AG09319 (cell line): ENCODE measurements around the gene PTPRZ1.

Experiments used
- DNase-seq: peaks from one replicate; pipeline ENCODE4 v3.0.0-alpha.2; 2010; ENCODE audit warnings: low read depth; ENCODE audit errors: extremely low read depth
- TF ChIP-seq, protein P1 (sequence below): IDR thresholded peaks from 2 replicates; pipeline ENCODE4 v1.5.1; 2011; ENCODE audit warnings: low read depth, mild to moderate bottlenecking, inconsistent platforms, low read length, moderate library complexity

The PTPRZ1 gene

GRCh38 chr7:121936951-121937623 lies 64.1 kb downstream of the PTPRZ1 start:
- DNase-seq = no peak
- TF ChIP-seq, protein P1, sequence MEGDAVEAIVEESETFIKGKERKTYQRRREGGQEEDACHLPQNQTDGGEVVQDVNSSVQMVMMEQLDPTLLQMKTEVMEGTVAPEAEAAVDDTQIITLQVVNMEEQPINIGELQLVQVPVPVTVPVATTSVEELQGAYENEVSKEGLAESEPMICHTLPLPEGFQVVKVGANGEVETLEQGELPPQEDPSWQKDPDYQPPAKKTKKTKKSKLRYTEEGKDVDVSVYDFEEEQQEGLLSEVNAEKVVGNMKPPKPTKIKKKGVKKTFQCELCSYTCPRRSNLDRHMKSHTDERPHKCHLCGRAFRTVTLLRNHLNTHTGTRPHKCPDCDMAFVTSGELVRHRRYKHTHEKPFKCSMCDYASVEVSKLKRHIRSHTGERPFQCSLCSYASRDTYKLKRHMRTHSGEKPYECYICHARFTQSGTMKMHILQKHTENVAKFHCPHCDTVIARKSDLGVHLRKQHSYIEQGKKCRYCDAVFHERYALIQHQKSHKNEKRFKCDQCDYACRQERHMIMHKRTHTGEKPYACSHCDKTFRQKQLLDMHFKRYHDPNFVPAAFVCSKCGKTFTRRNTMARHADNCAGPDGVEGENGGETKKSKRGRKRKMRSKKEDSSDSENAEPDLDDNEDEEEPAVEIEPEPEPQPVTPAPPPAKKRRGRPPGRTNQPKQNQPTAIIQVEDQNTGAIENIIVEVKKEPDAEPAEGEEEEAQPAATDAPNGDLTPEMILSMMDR = no peak

GRCh38 chr7:121938429-121938996 lies 65.6 kb downstream of the PTPRZ1 start:
- TF ChIP-seq, protein P1 = no peak
- no peak for DNase-seq

- no peak for DNase-seq
- TF ChIP-seq, protein P1 = no peak
Measured at GRCh38 chr7:121940918-121941317, 68.0 kb downstream of the PTPRZ1 start.

- TF ChIP-seq, protein P1 = no peak
- DNase-seq = no peak
Measured at GRCh38 chr7:121941830-121942229, 68.9 kb downstream of the PTPRZ1 start.

DNA sequence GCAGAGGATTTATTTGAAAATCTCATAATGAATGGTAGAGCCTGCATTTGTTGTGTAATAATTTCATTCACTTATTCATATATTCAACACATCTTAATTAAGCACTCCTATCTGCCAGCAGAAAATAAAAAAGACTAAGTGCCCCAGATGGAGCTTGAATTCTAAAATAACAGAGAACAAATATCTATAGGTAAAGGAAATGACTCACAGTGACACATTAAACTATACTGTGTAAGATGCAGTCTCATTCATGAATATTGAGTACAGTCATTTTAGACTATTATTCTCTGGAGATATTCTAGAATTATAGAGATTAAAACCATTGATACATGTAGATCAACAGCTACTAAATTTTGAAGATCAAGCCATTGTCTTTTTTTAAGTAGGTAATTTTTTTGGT lies 72.1 kb downstream of the PTPRZ1 start:
- TF ChIP-seq, protein P1 = no peak
- DNase-seq = no peak

GRCh38 chr7:121945480-121946236 lies 72.7 kb downstream of the PTPRZ1 start:
- DNase-seq = no peak
- TF ChIP-seq, protein P1 = no peak

- DNase-seq = no peak
- TF ChIP-seq, protein P1 = no peak
Measured at GRCh38 chr7:121953164-121953563, 80.2 kb downstream of the PTPRZ1 start.
